ENCODE data around the gene LRRTM3. TPM values are rescaled to one million over a fixed set of nuclear protein-coding genes. Genes with fewer than 3 reads are reported as not detected.

LRRTM3 gene
- total RNA-seq, 2 experiments from 2014 or later, result not detected

DNA sequence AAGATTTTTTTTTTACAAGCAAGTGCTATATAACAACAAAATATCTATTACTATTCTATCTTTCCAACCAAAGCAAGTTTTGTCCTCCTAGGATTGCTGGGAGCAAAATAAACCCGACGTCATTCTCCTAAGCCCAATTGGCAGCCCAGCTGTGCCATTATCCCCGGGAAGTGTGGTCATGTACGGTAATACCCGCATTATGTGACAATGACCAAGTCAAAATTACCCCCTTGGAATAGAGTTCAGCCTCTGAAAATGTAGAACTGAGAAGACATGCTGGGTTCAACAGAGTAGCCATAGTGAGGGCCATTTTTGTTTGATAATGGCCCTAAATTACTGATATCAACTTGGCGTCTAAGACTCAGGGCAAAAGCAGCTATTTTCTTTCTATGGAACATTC is 215.5 kb downstream of the LRRTM3 start:
- POLR2A ChIA-PET, result no interaction called here
- DNase-seq (no peak), ATAC-seq (ENCODE audit: low read depth) (no peak)
- H3K9me3 Mint-ChIP-seq, result peaks cover 2% of the 10 kb centered on the region
- no peaks in the 10 kb centered on the region for H3K27me3 Mint-ChIP-seq
- no peaks in the 10 kb centered on the region for H3K36me3 Mint-ChIP-seq
- no peak overlapping the region for H3K4me3 Mint-ChIP-seq
- no peak overlapping the region for H3K27ac Mint-ChIP-seq
- no peaks in the 10 kb centered on the region for H3K4me1 Mint-ChIP-seq

DNA sequence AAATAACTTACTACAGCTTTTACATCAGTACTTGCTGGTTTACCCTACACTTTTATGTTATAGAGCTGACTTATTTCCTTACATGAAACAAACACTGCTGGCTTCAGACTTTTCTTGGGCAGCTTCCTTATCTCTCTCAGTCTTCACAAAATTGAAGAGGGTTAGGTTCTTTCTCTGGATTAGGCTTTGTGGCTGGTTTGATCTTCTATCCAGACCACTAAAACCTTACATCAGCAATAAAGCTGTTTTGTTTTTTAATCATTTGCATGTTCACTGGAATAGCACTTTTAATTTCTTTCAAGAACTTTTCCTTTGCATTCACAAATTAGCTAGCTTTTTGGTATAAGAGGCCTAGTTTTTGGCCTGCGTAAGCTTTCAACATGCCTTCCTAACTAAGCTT is 218.7 kb downstream of the LRRTM3 start:
- no peak overlapping the region for H3K4me3 Mint-ChIP-seq
- no peak for ATAC-seq (ENCODE audit: low read depth)
- no peak overlapping the region for H3K27ac Mint-ChIP-seq
- POLR2A ChIA-PET, result no interaction called here
- no peaks in the 10 kb centered on the region for H3K36me3 Mint-ChIP-seq
- DNase-seq, result no peak
- H3K9me3 Mint-ChIP-seq, result peaks cover 2% of the 10 kb centered on the region
- no peaks in the 10 kb centered on the region for H3K4me1 Mint-ChIP-seq
- no peaks in the 10 kb centered on the region for H3K27me3 Mint-ChIP-seq
